Progenitor cell of endocrine pancreas (in vitro differentiated cells): Measurements from ENCODE around the gene TTC28. TPM values are rescaled to one million over a fixed set of nuclear protein-coding genes. Genes with fewer than 3 reads are reported as not detected.
"Not testable (repeated sequence)": the region's sequence is repeated elsewhere in the genome, so short reads cannot be mapped to it uniquely, and the experiment has no call there.

Experiments used
- DNase-seq: peaks from one replicate; pipeline ENCODE4 v3.0.0; 2021; ENCODE audit warnings: low spot score; ENCODE audit not compliant: unreplicated experiment
- H3K27ac Mint-ChIP-seq: 2 replicates; pipeline ENCODE4 v1.8.0; 2021; ENCODE audit warnings: mild to moderate bottlenecking, moderate library complexity, mixed read lengths
- H3K27me3 Mint-ChIP-seq: 2 replicates; pipeline ENCODE4 v1.8.0; 2021; ENCODE audit warnings: mixed read lengths
- H3K36me3 Mint-ChIP-seq: 2 replicates; pipeline ENCODE4 v1.8.0; 2022; ENCODE audit warnings: mixed read lengths; ENCODE audit not compliant: insufficient read depth
- H3K4me1 Mint-ChIP-seq: 2 replicates; pipeline ENCODE4 v1.8.0; 2021; ENCODE audit warnings: low read depth, mixed read lengths
- H3K4me3 Mint-ChIP-seq: 2 replicates; pipeline ENCODE4 v1.8.0; 2021; ENCODE audit warnings: low read depth, mild to moderate bottlenecking, moderate library complexity, mixed read lengths
- H3K9me3 Mint-ChIP-seq: 2 replicates; pipeline ENCODE4 v1.8.0; 2021; ENCODE audit warnings: low read depth, mixed read lengths
- total RNA-seq: library from RNA; stranded (reverse); gene quantifications from 2 replicates; pipeline ENCODE4 v1.2.1, GENCODE V29; 2021
- TF ChIP-seq, protein P1 (sequence below): fragments of 200-600 bp; sonication (generic); IDR thresholded peaks from one replicate; pipeline ENCODE4 v1.5.0; 2021; ENCODE audit warnings: antibody characterized with exemption, mild to moderate bottlenecking; ENCODE audit not compliant: unreplicated experiment

TTC28 gene
- total RNA-seq, 1 donor from 2014 or later, result 35.2 TPM

DNA sequence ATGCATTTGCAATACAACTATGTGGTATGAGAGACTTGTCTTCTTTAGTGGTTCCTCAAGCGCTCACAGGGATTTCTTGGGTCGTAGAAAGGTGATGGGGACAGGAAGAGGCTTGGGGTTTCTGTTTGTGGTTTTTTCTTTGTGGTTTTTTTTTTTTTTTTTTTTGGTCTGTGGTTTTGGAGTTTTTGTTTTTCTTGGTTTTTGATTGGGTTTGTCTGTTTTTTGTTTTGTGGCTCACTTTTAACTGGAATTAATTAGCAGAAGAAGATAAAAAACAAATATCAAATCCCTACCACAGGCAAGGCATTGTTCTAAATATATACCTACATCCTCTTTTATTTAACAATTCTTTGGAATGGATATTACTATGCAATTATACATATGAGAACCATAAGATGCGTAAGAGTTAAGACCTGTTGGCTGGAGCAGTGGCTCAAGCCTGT, 5.5 kb downstream of the TTC28 start:
- H3K36me3 Mint-ChIP-seq, result peaks cover 10% of the 10 kb centered on the region
- H3K27ac Mint-ChIP-seq, result no peak overlapping the region
- H3K4me3 Mint-ChIP-seq, result no peak overlapping the region
- H3K9me3 Mint-ChIP-seq, result peaks cover 7% of the 10 kb centered on the region
- no peaks in the 10 kb centered on the region for H3K4me1 Mint-ChIP-seq
- H3K27me3 Mint-ChIP-seq, result no peaks in the 10 kb centered on the region
- TF ChIP-seq, protein P1, sequence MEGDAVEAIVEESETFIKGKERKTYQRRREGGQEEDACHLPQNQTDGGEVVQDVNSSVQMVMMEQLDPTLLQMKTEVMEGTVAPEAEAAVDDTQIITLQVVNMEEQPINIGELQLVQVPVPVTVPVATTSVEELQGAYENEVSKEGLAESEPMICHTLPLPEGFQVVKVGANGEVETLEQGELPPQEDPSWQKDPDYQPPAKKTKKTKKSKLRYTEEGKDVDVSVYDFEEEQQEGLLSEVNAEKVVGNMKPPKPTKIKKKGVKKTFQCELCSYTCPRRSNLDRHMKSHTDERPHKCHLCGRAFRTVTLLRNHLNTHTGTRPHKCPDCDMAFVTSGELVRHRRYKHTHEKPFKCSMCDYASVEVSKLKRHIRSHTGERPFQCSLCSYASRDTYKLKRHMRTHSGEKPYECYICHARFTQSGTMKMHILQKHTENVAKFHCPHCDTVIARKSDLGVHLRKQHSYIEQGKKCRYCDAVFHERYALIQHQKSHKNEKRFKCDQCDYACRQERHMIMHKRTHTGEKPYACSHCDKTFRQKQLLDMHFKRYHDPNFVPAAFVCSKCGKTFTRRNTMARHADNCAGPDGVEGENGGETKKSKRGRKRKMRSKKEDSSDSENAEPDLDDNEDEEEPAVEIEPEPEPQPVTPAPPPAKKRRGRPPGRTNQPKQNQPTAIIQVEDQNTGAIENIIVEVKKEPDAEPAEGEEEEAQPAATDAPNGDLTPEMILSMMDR, result no peak
- DNase-seq, result no peak

DNA sequence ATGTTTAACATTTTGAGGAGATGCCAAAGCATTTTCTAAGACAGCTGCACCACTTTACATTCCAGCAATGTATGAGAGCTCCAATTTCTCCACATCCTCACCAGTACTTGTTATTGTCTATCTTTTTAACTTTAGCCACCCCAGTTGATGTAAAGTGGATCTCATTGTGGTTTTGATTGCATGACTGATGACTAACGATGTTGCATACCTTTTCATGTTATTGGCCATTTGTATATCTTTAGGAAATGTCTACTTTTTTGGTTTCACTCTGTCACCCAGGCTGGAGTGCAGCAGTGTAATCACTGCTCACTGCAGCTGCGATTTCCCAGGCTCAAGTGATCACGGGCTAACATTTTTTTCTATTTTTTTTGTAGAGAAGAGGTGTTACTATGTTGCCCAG, 8.9 kb downstream of the TTC28 start:
- DNase-seq, result no peak
- no peaks in the 10 kb centered on the region for H3K4me1 Mint-ChIP-seq
- H3K36me3 Mint-ChIP-seq, result peaks cover 10% of the 10 kb centered on the region
- H3K9me3 Mint-ChIP-seq, result peaks cover 7% of the 10 kb centered on the region
- no peak overlapping the region for H3K27ac Mint-ChIP-seq
- H3K4me3 Mint-ChIP-seq, result no peak overlapping the region
- TF ChIP-seq, protein P1, result no peak
- no peaks in the 10 kb centered on the region for H3K27me3 Mint-ChIP-seq

DNA sequence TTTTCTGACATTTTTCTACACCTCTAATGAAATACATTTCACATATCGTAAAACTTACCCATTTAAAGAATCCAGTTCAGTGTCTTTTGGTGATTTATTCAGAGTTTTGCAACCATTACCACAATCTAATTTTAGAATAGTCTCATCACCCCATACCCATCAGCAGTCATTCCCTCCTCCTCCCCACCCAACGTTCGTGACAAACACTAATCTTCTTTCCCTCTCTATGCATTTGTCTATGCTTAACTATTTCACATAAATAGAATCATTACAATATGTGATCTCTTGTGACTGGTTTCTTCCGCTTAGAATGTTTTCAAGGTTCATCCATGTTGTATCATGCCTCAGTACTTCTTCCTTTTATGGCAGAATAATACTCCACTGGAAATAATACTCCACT, 9.5 kb downstream of the TTC28 start:
- no peak overlapping the region for H3K4me3 Mint-ChIP-seq
- no peaks in the 10 kb centered on the region for H3K27me3 Mint-ChIP-seq

DNA sequence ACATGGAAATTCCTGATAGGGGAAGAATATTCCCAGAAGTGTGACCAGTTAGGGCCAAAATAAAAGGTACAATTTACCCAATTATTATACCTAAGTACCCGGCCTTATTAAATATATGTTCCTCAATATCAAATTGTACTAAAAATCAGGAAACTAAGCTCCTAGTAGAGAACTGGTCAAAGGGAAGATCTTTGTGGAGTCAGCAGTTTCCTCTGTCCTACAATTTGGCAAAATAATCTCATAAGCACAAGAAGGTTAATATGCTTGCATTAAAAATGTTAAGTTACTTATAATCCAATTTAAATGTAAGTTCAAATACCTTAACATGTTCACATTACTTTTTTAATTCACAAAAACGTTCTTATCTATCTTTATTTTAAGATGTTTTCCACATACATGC, 10.3 kb downstream of the TTC28 start:
- Mint-ChIP-seq H3K27me3 (no peaks in the 10 kb centered on the region), H3K9me3 (peaks cover 7% of the 10 kb centered on the region), H3K27ac (no peak overlapping the region)

More for the DNA sequence above, 9.5 kb downstream of the TTC28 start:
- Mint-ChIP-seq H3K9me3 (peaks cover 7% of the 10 kb centered on the region), H3K27ac (no peak overlapping the region), H3K4me1 (no peaks in the 10 kb centered on the region), H3K36me3 (peaks cover 10% of the 10 kb centered on the region)
- no peak for DNase-seq
- TF ChIP-seq, protein P1, result no peak

DNA sequence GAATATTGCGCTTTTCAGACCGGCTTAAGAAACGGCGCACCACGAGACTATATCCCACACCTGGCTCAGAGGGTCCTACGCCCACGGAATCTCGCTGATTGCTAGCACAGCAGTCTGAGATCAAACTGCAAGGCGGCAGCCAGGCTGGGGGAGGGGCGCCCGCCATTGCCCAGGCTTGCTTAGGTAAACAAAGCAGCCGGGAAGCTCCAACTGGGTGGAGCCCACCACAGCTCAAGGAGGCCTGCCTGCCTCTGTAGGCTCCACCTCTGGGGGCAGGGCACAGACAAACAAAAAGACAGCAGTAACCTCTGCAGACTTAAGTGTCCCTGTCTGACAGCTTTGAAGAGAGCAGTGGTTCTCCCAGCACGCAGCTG, 16.1 kb downstream of the TTC28 start:
- not testable (repeated sequence) for DNase-seq, H3K4me3 Mint-ChIP-seq, H3K9me3 Mint-ChIP-seq, H3K36me3 Mint-ChIP-seq, H3K27me3 Mint-ChIP-seq, H3K4me1 Mint-ChIP-seq, H3K27ac Mint-ChIP-seq

More for the DNA sequence above, 10.3 kb downstream of the TTC28 start:
- Mint-ChIP-seq H3K4me1 (no peaks in the 10 kb centered on the region), H3K36me3 (peaks cover 10% of the 10 kb centered on the region), H3K4me3 (no peak overlapping the region)
- no peak for DNase-seq
- TF ChIP-seq, protein P1, result no peak

DNA sequence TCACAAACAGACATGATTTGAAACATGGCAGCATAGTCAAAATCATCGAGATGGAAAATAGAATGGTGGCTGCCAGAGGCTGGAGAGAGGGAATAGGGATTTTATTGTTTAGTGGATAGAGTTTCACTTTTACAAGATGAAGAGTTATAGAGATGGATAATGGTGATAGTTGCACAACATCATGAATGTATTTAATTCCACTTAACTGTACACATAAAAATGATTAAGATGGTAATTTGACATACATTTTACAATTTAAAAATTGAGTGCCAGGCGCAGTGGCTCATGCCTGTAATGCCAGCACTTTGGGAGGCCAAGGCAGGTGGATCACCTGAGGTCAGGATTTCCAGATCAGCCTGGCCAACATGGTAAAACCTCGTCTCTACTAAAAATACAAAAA, 21.2 kb downstream of the TTC28 start:
- TF ChIP-seq, protein P1, result no peak
- Mint-ChIP-seq H3K27ac (no peak overlapping the region), H3K27me3 (no peaks in the 10 kb centered on the region), H3K4me3 (no peak overlapping the region), H3K36me3 (peaks cover 8% of the 10 kb centered on the region), H3K4me1 (peaks cover 8% of the 10 kb centered on the region), H3K9me3 (no peaks in the 10 kb centered on the region)
- DNase-seq, result no peak
